Right lobe of liver (tissue), 6 donors: ENCODE results near the gene LMTK2. TPM values are rescaled to one million over a fixed set of nuclear protein-coding genes. Genes with fewer than 3 reads are reported as not detected.

Experiments
- ATAC-seq, 4 donors: fragments of 200-7000 bp; cut with Tn5 transposase; one replicate each; pipeline ENCODE4 v1.9.1; 2020; ENCODE audit warnings: mild to moderate bottlenecking in 4 of 4, moderate library complexity in 4 of 4
- DNase-seq, 3 donors: peaks; one replicate each; pipeline ENCODE4 v3.0.0-alpha.2; 2020
- H3K27ac ChIP-seq, 3 donors: fragments of 200-600 bp; one replicate each; pipeline ENCODE4 v1.8.0; 2022
- H3K27me3 ChIP-seq, 2 donors: fragments of 200-600 bp; one replicate each; pipeline ENCODE4 v1.8.0; 2022
- H3K36me3 ChIP-seq, 4 donors: fragments of 200-600 bp; sonication (generic) in 1 of 4; one replicate each; pipeline versions ENCODE4 v1.5.1 to v1.8.0; 2017 to 2022; ENCODE audit warnings: control low read depth in 1 of 4
- H3K4me1 ChIP-seq, 4 donors: fragments of 200-600 bp; sonication (generic) in 1 of 4; one replicate each; pipeline versions ENCODE4 v1.5.1 to v1.8.0; 2017 to 2022; ENCODE audit warnings: control low read depth in 1 of 4
- H3K4me3 ChIP-seq, 3 donors: fragments of 200-600 bp; one replicate each; pipeline ENCODE4 v1.8.0; 2022
- H3K9me3 ChIP-seq, 4 donors: fragments of 200-600 bp; sonication (generic) in 1 of 4; one replicate each; pipeline versions ENCODE4 v1.5.1 to v1.8.0; 2017 to 2022; ENCODE audit warnings: control low read depth in 1 of 4
- POLR2A ChIP-seq: fragments of 450-650 bp; IDR thresholded peaks from one replicate; pipeline ENCODE4 v1.6.1; 2017; ENCODE audit warnings: antibody characterized with exemption, mild to moderate bottlenecking
- WGBS: methylation state at CpG from one replicate; pipeline ENCODE4 v1.1.6; 2018; ENCODE audit warnings: low coverage, low lambda C conversion rate; ENCODE audit not compliant: insufficient coverage; ENCODE audit errors: missing lambda C conversion rate; 5-methylcytosine and 5-hydroxymethylcytosine counted together
- intact Hi-C, 2 donors: fragments of 100-400 bp; cut with DNase I; formaldehyde crosslinking; loops; one replicate each; pipeline versions ENCODE4 v1.11.2 to v1.14.1; 2022
- total RNA-seq, 6 experiments: library from RNA; depleted of rRNA in 2 of 6; stranded (reverse); fragments of >200 nt in 2 of 6; fragmentation: NEBNext Ultra II Directional in 3 of 6; extraction: Animal tissue kit (Norgen Biotek cat#: 25700) in 3 of 6; gene quantifications; one replicate each; pipeline versions ENCODE4 v1.1.0 to v1.2.4, GENCODE V29; 2016 to 2023
- TF ChIP-seq, protein P1 (sequence below), 4 donors: fragments of 200-600 bp in 3 of 4; fragments of 450-650 bp in 1 of 4; IDR thresholded peaks; one replicate each; pipeline versions ENCODE4 v1.5.1 to v1.8.0; 2016 to 2022; ENCODE audit warnings: antibody characterized with exemption in 4 of 4, mild to moderate bottlenecking in 2 of 4
- donor health status: DM: no; HTN: yes; CAD: no.
- donor health status: DM: no; HTN: no; CAD: no.
- donor health status: DM: no; HTN: no; CAD: no.
- donor health status: DM: no; HTN: yes; CAD: no.
- donor health status: DM: no; HTN: yes; CAD: no.

The LMTK2 gene
- total RNA-seq, 6 experiments from 2014 or later: 9.4 to 16.7 (median 13.9) TPM

DNA sequence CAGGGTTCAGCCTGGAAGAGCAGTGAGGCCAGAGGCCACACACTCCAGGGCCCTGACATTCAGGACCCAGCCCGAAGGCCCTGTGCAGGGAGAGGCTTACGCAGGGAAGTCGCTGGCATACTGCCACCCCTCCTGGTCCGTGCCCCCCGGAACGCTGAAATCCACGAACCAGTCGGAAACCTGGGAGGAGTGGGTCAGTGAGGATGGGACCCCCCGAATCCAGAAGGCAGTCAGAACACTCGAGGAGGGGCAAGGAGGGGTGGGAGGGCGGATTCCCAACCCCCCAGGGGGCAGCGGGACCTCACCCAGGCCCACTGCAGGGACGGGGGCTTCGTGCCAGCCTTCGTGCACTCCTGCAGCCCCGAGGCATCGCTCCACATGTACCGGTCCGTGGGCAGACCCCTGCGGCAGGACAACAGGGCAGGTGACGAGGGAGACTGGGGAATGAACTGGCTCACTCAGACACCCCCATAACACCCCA, 118.1 kb downstream of the LMTK2 start:
- no CpG with 5 or more reads among the region's 21 CpGs for WGBS
- no peaks in the 10 kb centered on the region for H3K9me3 ChIP-seq
- H3K4me3 ChIP-seq: no peak overlapping the region
- H3K36me3 ChIP-seq: peaks cover 0 to 10% (median 0%) of the 10 kb centered on the region in 4 donors
- DNase-seq (peak in 1 of 3 donors; percentile 43), ATAC-seq (no peak)
- no peaks in the 10 kb centered on the region for H3K27me3 ChIP-seq
- TF ChIP-seq, protein P1, sequence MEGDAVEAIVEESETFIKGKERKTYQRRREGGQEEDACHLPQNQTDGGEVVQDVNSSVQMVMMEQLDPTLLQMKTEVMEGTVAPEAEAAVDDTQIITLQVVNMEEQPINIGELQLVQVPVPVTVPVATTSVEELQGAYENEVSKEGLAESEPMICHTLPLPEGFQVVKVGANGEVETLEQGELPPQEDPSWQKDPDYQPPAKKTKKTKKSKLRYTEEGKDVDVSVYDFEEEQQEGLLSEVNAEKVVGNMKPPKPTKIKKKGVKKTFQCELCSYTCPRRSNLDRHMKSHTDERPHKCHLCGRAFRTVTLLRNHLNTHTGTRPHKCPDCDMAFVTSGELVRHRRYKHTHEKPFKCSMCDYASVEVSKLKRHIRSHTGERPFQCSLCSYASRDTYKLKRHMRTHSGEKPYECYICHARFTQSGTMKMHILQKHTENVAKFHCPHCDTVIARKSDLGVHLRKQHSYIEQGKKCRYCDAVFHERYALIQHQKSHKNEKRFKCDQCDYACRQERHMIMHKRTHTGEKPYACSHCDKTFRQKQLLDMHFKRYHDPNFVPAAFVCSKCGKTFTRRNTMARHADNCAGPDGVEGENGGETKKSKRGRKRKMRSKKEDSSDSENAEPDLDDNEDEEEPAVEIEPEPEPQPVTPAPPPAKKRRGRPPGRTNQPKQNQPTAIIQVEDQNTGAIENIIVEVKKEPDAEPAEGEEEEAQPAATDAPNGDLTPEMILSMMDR (IDR thresholded peaks at IDR 0.05): no peak
- no peak for TF ChIP-seq POLR2A
- H3K27ac ChIP-seq: no peak overlapping the region
- no peaks in the 10 kb centered on the region for H3K4me1 ChIP-seq
- intact Hi-C loops: no loop called here

GRCh38 chr7:98225913-98226614, 119.4 kb downstream of the LMTK2 start:
- no peak for ATAC-seq
- no peaks in the 10 kb centered on the region for H3K4me1 ChIP-seq
- H3K36me3 ChIP-seq: peaks cover 0 to 10% (median 0%) of the 10 kb centered on the region in 4 donors
- H3K27ac ChIP-seq: no peak overlapping the region
- intact Hi-C loops: no loop called here
- no peaks in the 10 kb centered on the region for H3K27me3 ChIP-seq
- TF ChIP-seq POLR2A: no peak
- TF ChIP-seq, protein P1 (IDR thresholded peaks at IDR 0.05): no peak
- H3K9me3 ChIP-seq: no peaks in the 10 kb centered on the region
- no CpG with 5 or more reads among the region's 16 CpGs for WGBS
- H3K4me3 ChIP-seq: no peak overlapping the region
- DNase-seq: no peak

GRCh38 chr7:98227939-98228338, 121.3 kb downstream of the LMTK2 start:
- Histone ChIP-seq H3K27ac (no peak overlapping the region), H3K36me3 (peaks cover 0 to 5% (median 0%) of the 10 kb centered on the region in 4 donors), H3K9me3 (no peaks in the 10 kb centered on the region), H3K27me3 (no peaks in the 10 kb centered on the region), H3K4me3 (no peak overlapping the region), H3K4me1 (no peaks in the 10 kb centered on the region)
- no CpG with 5 or more reads among the region's 18 CpGs for WGBS
- ATAC-seq (no peak), DNase-seq (no peak)
- no peak for TF ChIP-seq POLR2A
- TF ChIP-seq, protein P1 (IDR thresholded peaks at IDR 0.05): no peak
- intact Hi-C loops: no loop called here

DNA sequence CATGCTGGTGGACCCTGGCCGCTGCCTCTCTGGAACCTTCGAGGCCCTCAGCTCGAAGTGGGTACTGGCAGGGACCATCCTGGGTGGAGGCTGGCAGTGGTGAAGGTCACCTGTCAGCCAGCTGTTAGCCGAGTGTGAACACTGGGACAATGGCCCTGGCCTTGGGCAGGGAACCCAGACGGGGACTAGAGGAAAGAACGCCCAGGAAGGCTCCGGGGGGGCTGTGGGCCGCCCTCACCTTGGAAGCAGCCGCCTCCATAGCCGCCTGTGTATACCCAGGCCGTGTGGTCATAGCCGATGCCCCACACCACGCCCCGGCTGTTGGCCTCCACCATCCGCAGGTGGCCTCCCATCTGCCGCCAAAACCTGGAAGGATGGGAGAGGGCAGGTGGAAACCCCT, 122.1 kb downstream of the LMTK2 start:
- no CpG with 5 or more reads among the region's 16 CpGs for WGBS
- no peak for DNase-seq
- peaks cover 0 to 5% (median 0%) of the 10 kb centered on the region in 4 donors for H3K36me3 ChIP-seq
- no peaks in the 10 kb centered on the region for H3K4me1 ChIP-seq
- H3K27me3 ChIP-seq: no peaks in the 10 kb centered on the region
- intact Hi-C loops: no loop called here
- TF ChIP-seq, protein P1 (IDR thresholded peaks at IDR 0.05): no peak
- no peak for TF ChIP-seq POLR2A
- H3K4me3 ChIP-seq: no peak overlapping the region
- no peak overlapping the region for H3K27ac ChIP-seq
- H3K9me3 ChIP-seq: no peaks in the 10 kb centered on the region
- no peak for ATAC-seq
